Astrocyte of the spinal cord (primary cell): Measurements from ENCODE around the gene THAP10.
"Not testable (repeated sequence)": the region's sequence is repeated elsewhere in the genome, so short reads cannot be mapped to it uniquely, and the experiment has no call there.

ENCODE experiments used
- DNase-seq: peaks from one replicate; pipeline ENCODE4 v3.0.0; 2011; ENCODE audit warnings: low read depth, low spot score
- H3K4me3 ChIP-seq: 2 replicates; pipeline ENCODE4 v1.5.1; 2011; ENCODE audit warnings: low read depth, mild to moderate bottlenecking, low read length, moderate library complexity
- in situ Hi-C: cut with HindIII; loops from 2 replicates; pipeline ENCODE4 v1.10.0; 2017; ENCODE audit warnings: low sequenced_read_pairs
- TF ChIP-seq, protein P1 (sequence below): IDR thresholded peaks from 2 replicates; pipeline ENCODE4 v1.5.1; 2012; ENCODE audit warnings: low read depth, mild to moderate bottlenecking, low read length, inconsistent platforms

Gene THAP10

DNA sequence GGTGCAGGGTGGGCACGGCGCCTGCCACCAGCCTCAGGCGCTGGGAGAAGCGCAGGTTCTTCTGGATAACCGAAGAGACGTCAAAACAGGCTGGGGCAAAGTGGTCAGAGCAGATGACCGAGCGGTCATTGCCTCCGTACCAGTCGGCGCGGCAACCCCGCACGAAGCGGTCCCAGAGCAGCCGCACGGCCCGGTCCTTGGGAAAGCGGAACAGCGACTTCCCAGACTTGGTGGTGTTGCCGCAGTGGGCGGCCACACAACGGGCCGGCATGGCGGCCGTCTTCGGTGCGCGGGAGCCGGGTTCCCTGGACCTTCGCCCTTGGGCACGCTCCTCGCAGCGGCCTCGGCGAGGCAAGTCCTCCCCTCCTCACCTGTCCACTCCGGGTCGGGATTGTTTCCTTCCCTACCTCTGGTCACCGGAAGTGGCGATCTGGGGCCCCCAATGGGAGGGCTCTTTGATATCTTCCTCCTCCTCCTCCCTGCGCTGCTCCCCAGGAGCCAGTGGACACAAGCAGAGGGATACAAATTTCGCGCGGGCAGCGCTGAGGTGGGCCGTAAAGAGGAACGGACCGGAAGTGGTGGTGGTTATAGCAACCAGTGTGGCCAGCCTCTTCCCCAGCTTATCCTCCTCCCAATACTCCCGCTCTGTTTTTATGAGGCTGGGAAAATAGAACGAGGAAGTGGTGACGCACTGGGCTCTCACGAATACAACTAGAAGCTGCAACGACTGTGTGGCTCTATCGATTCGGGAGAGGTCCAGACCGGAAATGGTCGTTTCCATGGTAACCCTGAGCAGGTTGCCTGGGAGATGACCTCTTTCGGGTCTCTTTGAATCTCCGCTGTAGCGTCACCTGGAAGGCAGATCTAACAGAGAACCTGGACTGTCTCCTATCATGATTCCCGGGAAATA, at the start of gene THAP10, which contains the start of gene LRRC49:
TSS of gene THAP10 (minus strand) at position 432 of the 910 bp plus-strand sequence. CDS start at position 271, 161 bp downstream.
TSS of gene LRRC49 (plus strand) at position 825 of the 910 bp plus-strand sequence. CDS start at position 894, 69 bp downstream.
- H3K4me3 ChIP-seq = peak within 1 kb of the TSS; percentile 60
- peak; percentile 96 for DNase-seq
- TF ChIP-seq, protein P1, sequence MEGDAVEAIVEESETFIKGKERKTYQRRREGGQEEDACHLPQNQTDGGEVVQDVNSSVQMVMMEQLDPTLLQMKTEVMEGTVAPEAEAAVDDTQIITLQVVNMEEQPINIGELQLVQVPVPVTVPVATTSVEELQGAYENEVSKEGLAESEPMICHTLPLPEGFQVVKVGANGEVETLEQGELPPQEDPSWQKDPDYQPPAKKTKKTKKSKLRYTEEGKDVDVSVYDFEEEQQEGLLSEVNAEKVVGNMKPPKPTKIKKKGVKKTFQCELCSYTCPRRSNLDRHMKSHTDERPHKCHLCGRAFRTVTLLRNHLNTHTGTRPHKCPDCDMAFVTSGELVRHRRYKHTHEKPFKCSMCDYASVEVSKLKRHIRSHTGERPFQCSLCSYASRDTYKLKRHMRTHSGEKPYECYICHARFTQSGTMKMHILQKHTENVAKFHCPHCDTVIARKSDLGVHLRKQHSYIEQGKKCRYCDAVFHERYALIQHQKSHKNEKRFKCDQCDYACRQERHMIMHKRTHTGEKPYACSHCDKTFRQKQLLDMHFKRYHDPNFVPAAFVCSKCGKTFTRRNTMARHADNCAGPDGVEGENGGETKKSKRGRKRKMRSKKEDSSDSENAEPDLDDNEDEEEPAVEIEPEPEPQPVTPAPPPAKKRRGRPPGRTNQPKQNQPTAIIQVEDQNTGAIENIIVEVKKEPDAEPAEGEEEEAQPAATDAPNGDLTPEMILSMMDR = no peak
- in situ Hi-C loops = no loop called here

DNA sequence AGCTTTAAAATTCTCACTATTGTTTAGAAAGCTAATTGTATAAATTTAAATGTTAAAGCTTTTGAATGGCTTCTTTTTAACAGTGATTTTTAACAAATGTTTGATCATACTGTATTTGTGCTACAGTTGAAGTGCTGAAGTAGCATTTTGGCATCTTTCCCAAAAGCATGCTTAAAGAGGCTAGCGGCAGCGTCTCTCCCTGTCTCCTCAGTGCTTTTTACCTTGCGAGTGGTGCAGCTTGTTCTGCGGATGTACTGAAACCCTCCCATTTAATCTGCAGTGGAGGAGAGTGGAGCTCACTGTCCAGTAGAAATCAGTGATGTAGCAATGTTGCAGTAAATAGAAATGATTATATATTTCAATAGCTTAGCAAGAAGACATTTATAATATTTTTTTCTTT, 44.1 kb upstream of the THAP10 start:
- DNase-seq = peak; percentile 24
- TF ChIP-seq, protein P1 = no peak
- H3K4me3 ChIP-seq = no peak overlapping the region
- in situ Hi-C loops = no loop called here

DNA sequence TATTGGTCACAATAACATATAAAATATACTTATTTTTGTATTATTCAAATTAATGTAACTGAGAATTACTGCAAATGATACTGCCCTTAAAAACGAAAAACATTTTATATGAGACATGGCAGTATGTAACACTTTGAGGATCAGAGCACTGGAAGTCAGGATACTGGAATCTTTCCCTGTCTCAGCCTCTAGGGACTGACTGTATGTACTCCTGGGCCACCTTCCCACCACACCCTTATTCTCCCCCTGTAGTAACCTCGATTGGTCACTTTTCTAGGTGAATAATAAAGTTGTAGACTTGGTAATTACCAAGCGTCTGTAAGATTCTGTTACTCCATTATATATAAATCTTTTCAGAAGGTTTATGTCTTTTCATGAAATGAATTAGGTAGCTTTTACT, 43.4 kb upstream of the THAP10 start:
- TF ChIP-seq, protein P1 = no peak
- in situ Hi-C loops = no loop called here
- no peak overlapping the region for H3K4me3 ChIP-seq
- DNase-seq = no peak

DNA sequence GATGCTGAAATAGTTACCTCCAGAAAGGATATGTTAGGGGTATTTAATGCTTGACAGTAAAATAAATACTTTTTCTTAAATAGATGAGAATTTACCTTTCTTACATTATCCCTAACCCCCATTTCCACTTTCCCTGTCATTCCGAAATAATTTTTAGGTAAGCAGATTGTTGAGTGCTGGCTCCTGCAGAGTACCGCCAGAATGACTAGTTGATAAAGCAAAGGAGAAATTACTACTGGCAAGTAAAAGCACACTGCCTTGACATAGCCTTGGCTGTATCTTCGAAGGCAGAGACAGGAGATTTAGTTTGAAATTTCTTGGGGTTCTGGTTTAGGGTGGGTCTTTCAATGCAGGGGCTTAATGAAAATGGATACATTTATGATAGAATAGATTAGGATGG, 41.2 kb upstream of the THAP10 start:
- no peak for DNase-seq
- TF ChIP-seq, protein P1 = no peak
- no peak overlapping the region for H3K4me3 ChIP-seq
- in situ Hi-C loops = no loop called here

DNA sequence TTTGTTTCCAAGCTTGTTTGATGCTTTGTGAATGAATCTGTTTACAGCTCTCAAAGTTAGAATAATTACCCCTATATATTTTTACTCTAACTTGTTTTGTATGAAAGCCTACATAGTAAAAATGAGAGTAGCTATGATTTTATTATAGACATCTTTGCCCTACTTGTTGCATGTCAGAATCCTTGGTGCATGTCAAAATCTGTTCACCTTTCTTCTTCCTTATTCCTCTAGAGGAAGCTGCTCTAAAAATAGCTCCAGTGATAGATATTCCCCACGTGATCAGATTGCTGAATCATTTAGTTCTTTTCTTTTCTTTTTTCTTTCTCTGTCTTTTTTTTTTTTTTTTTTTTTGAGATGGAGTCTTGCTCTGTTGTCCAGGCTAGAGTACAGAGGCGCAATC, 40.2 kb upstream of the THAP10 start:
- in situ Hi-C loops = no loop called here
- TF ChIP-seq, protein P1 = no peak
- DNase-seq = no peak
- H3K4me3 ChIP-seq = no peak overlapping the region

DNA sequence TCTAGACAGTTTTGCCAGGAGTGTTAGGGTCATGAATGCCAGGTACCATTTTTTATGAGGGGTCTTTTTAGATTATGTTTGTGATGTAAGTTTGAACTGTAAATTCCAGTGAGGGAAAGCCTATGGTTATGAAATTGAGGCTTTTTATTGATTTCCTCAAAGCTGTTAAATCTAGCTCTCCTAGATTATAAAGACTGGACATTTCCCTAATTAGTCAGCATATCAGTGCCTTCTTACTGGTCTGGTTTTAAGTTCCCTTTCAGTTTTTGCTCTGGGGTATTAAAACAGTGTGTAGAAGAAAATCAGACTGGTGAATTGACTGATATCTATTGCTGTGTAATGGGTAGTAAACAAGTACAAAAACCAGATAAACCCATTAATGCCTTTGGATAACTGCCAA, 39.6 kb upstream of the THAP10 start:
- in situ Hi-C loops = no loop called here
- TF ChIP-seq, protein P1 = no peak
- H3K4me3 ChIP-seq = no peak overlapping the region
- no peak for DNase-seq

DNA sequence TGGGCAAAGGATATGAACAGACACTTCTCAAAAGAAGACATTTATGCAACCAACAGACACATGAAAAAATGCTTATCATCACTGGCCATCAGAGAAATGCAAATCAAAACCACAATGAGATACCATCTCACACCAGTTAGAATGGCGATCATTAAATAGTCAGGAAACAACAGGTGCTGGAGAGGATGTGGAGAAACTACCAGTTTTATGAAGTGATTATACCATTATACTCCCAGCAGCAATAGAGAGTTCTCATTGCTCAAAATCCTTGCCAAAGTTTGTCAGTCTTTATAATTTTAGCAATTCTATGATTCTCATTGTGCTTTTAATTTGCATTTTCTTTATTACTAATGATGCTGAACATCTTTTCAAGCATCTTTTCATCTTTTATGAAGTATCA, 34.7 kb upstream of the THAP10 start:
- H3K4me3 ChIP-seq, DNase-seq, in situ Hi-C loops: not testable (repeated sequence)
